NCI-H2196 (cell line): ENCODE data around the gene AKNA.

Experiments
- DNase-seq: peaks from one replicate; lab custom pipeline; 2025; ENCODE audit not compliant: unreplicated experiment; lab: John Stamatoyannopoulos, UW

The AKNA gene

GRCh38 chr9:114362394-114362793 lies 25.4 kb downstream of the AKNA start:
- DNase-seq, result no peak

- DNase-seq, result no peak
These were observed 26.2 kb downstream of the AKNA start for GRCh38 chr9:114361542-114361941.

- DNase-seq, result no peak
These were observed 28.0 kb downstream of the AKNA start for GRCh38 chr9:114359801-114360200.

GRCh38 chr9:114357911-114358328 lies 29.9 kb downstream of the AKNA start:
- DNase-seq, result no peak

GRCh38 chr9:114357360-114357759 lies 30.4 kb downstream of the AKNA start:
- no peak for DNase-seq

GRCh38 chr9:114356792-114357191 lies 31.0 kb downstream of the AKNA start:
- no peak for DNase-seq

- DNase-seq, result no peak
These were observed 32.0 kb downstream of the AKNA start for GRCh38 chr9:114355821-114356220.

GRCh38 chr9:114351932-114352331 lies 35.9 kb downstream of the AKNA start:
- DNase-seq, result no peak

- no peak for DNase-seq
These were observed 37.0 kb downstream of the AKNA start for GRCh38 chr9:114350636-114351401.

GRCh38 chr9:114349713-114350480 lies 37.9 kb downstream of the AKNA start:
- no peak for DNase-seq

GRCh38 chr9:114348906-114349482 lies 38.8 kb downstream of the AKNA start:
- DNase-seq, result peak; percentile 12

- DNase-seq, result no peak
These were observed 39.4 kb downstream of the AKNA start for GRCh38 chr9:114348261-114348905.

GRCh38 chr9:114347675-114348074 lies 40.1 kb downstream of the AKNA start:
- no peak for DNase-seq

- DNase-seq, result no peak
These were observed 41.6 kb downstream of the AKNA start for GRCh38 chr9:114346146-114346545.

- DNase-seq, result no peak
These were observed 42.2 kb downstream of the AKNA start for GRCh38 chr9:114345493-114346065.

- no peak for DNase-seq
These were observed 43.1 kb downstream of the AKNA start for GRCh38 chr9:114344692-114345091.

GRCh38 chr9:114344188-114344566 lies 43.6 kb downstream of the AKNA start:
- DNase-seq, result no peak

GRCh38 chr9:114343471-114344187 lies 44.2 kb downstream of the AKNA start:
- no peak for DNase-seq

GRCh38 chr9:114342755-114343440 lies 44.9 kb downstream of the AKNA start:
- DNase-seq, result no peak

GRCh38 chr9:114341991-114342390 lies 45.8 kb downstream of the AKNA start:
- DNase-seq, result no peak
